Astrocyte (in vitro differentiated cells and primary cell): ENCODE results near the gene NPR2. TPM values are rescaled to one million over a fixed set of nuclear protein-coding genes. Genes with fewer than 3 reads are reported as not detected.

Experiments used
- DNase-seq: peaks from one replicate; pipeline ENCODE4 v3.0.0-alpha.2; 2010; ENCODE audit warnings: low read depth
- FAIRE-seq: peaks from 2 replicates; lab custom pipeline; 2011; peaks lifted over from hg19 to GRCh38; lab: Jason Lieb, UNC
- H2AFZ ChIP-seq: 2 replicates; pipeline ENCODE4 v1.6.0; 2012; ENCODE audit warnings: low read depth, low read length, inconsistent platforms
- H3K27ac ChIP-seq: 2 replicates; pipeline ENCODE4 v1.5.1; 2011; ENCODE audit warnings: low read depth, low read length, inconsistent platforms
- H3K27me3 ChIP-seq: 2 replicates; pipeline ENCODE4 v1.6.0; 2011; ENCODE audit warnings: low read length, inconsistent platforms; ENCODE audit not compliant: insufficient read depth
- H3K36me3 ChIP-seq: 2 replicates; pipeline ENCODE4 v1.5.1; 2011; ENCODE audit warnings: low read length, inconsistent platforms; ENCODE audit not compliant: insufficient read depth
- H3K4me1 ChIP-seq: 2 replicates; pipeline ENCODE4 v1.5.1; 2011; ENCODE audit warnings: low read length, inconsistent platforms; ENCODE audit not compliant: insufficient read depth
- H3K4me2 ChIP-seq: 2 replicates; pipeline ENCODE4 v1.6.0; 2012; ENCODE audit warnings: low read length, inconsistent platforms
- H3K4me3 ChIP-seq: 2 replicates; pipeline ENCODE4 v1.5.1; 2011; ENCODE audit warnings: low read depth, mild to moderate bottlenecking, low read length, inconsistent platforms; ENCODE audit not compliant: insufficient read depth
- H3K79me2 ChIP-seq: 2 replicates; pipeline ENCODE4 v1.6.0; 2012; ENCODE audit warnings: mild to moderate bottlenecking, low read length, inconsistent platforms; ENCODE audit not compliant: insufficient read depth
- H3K9ac ChIP-seq: 2 replicates; pipeline ENCODE4 v1.6.0; 2012; ENCODE audit warnings: mild to moderate bottlenecking, low read length, inconsistent platforms
- H3K9me3 ChIP-seq: 2 replicates; pipeline ENCODE4 v1.5.1; 2012; ENCODE audit warnings: low read depth, mild to moderate bottlenecking, low read length, inconsistent platforms; ENCODE audit not compliant: insufficient read depth
- H4K20me1 ChIP-seq: 2 replicates; pipeline ENCODE4 v1.6.0; 2012; ENCODE audit warnings: low read length, inconsistent platforms; ENCODE audit not compliant: insufficient read depth
- H3K27ac Mint-ChIP-seq: one replicate; pipeline ENCODE4 v1.8.0; 2021; ENCODE audit warnings: mild to moderate bottlenecking, mixed read lengths; ENCODE audit not compliant: unreplicated experiment
- H3K27me3 Mint-ChIP-seq: one replicate; pipeline ENCODE4 v1.8.0; 2021; ENCODE audit warnings: low read depth, mixed read lengths; ENCODE audit not compliant: unreplicated experiment
- H3K36me3 Mint-ChIP-seq: one replicate; pipeline ENCODE4 v1.8.0; 2021; ENCODE audit warnings: low read depth, mixed read lengths; ENCODE audit not compliant: unreplicated experiment
- H3K4me1 Mint-ChIP-seq: one replicate; pipeline ENCODE4 v1.8.0; 2021; ENCODE audit warnings: low read depth, mixed read lengths; ENCODE audit not compliant: unreplicated experiment
- H3K4me3 Mint-ChIP-seq: one replicate; pipeline ENCODE4 v1.8.0; 2021; ENCODE audit warnings: mild to moderate bottlenecking, moderate library complexity, mixed read lengths; ENCODE audit not compliant: unreplicated experiment
- H3K9me3 Mint-ChIP-seq: one replicate; pipeline ENCODE4 v1.8.0; 2021; ENCODE audit warnings: mild to moderate bottlenecking, mixed read lengths; ENCODE audit not compliant: unreplicated experiment
- CTCF ChIP-seq: IDR thresholded peaks from 2 replicates; pipeline ENCODE4 v1.5.1; 2011; ENCODE audit warnings: low read depth, mild to moderate bottlenecking, inconsistent platforms, low read length, moderate library complexity; ENCODE audit not compliant: insufficient read depth
- EZH2 ChIP-seq: IDR thresholded peaks from 2 replicates; pipeline ENCODE4 v1.6.1; 2012; ENCODE audit warnings: mild to moderate bottlenecking, low read length, inconsistent platforms; ENCODE audit not compliant: insufficient read depth
- total RNA-seq: library from RNA; stranded (reverse); gene quantifications from 2 replicates; pipeline ENCODE4 v1.2.1, GENCODE V29; 2021

The NPR2 gene
- total RNA-seq, 1 donor from 2014 or later, result 24.6 TPM

GRCh38 chr9:35754264-35754663 lies 37.1 kb upstream of the NPR2 start, which contains the start of gene MSMP:
Gene MSMP, minus strand, starts transcription at chr9:35754276. Its CDS starts 147 bp downstream, at chr9:35754129.
- Histone ChIP-seq H3K4me1 (peaks cover 28% of the 10 kb centered on the region), H3K36me3 (peaks cover 19% of the 10 kb centered on the region), H3K27ac (no peak within 1 kb of the TSS), H3K27me3 (no peaks in the 10 kb centered on the region), H3K9me3 (no peaks in the 10 kb centered on the region), H2AFZ (no peak within 1 kb of the TSS), H4K20me1 (peaks cover 19% of the 10 kb centered on the region), H3K4me3 (no peak within 1 kb of the TSS), H3K4me2 (no peak within 1 kb of the TSS), H3K9ac (no peak within 1 kb of the TSS), H3K79me2 (peaks cover 15% of the 10 kb centered on the region)
- H3K9me3 Mint-ChIP-seq, result no peaks in the 10 kb centered on the region
- H3K4me3 Mint-ChIP-seq, result peak within 1 kb of the TSS; percentile 24
- no peak within 1 kb of the TSS for H3K27ac Mint-ChIP-seq
- H3K27me3 Mint-ChIP-seq, result no peaks in the 10 kb centered on the region
- FAIRE-seq (no peak), DNase-seq (no peak)
- peaks cover 5% of the 10 kb centered on the region for H3K4me1 Mint-ChIP-seq
- TF ChIP-seq EZH2 (no peak), CTCF (no peak)
- H3K36me3 Mint-ChIP-seq, result peaks cover 18% of the 10 kb centered on the region

GRCh38 chr9:35755071-35755470 lies 36.3 kb upstream of the NPR2 start:
- H3K9me3 ChIP-seq, result no peaks in the 10 kb centered on the region
- peaks cover 22% of the 10 kb centered on the region for H3K4me1 ChIP-seq
- H3K9me3 Mint-ChIP-seq, result no peaks in the 10 kb centered on the region
- H3K4me3 ChIP-seq, result no peak overlapping the region
- no peak overlapping the region for H3K9ac ChIP-seq
- H3K79me2 ChIP-seq, result peaks cover 7% of the 10 kb centered on the region
- no peak overlapping the region for H3K27ac ChIP-seq
- TF ChIP-seq CTCF, result no peak
- TF ChIP-seq EZH2, result no peak
- no peak overlapping the region for H3K4me2 ChIP-seq
- H2AFZ ChIP-seq, result no peak overlapping the region
- H3K27me3 Mint-ChIP-seq, result no peaks in the 10 kb centered on the region
- peaks cover 19% of the 10 kb centered on the region for H4K20me1 ChIP-seq
- H3K4me1 Mint-ChIP-seq, result peaks cover 5% of the 10 kb centered on the region
- H3K4me3 Mint-ChIP-seq, result no peak overlapping the region
- no peaks in the 10 kb centered on the region for H3K27me3 ChIP-seq
- peaks cover 19% of the 10 kb centered on the region for H3K36me3 ChIP-seq
- FAIRE-seq (no peak), DNase-seq (no peak)
- peaks cover 18% of the 10 kb centered on the region for H3K36me3 Mint-ChIP-seq
- no peak overlapping the region for H3K27ac Mint-ChIP-seq
